ENCODE data around the gene MACROD2. TPM values are rescaled to one million over a fixed set of nuclear protein-coding genes. Genes with fewer than 3 reads are reported as not detected.

MACROD2 gene
- total RNA-seq, 1 experiment from 2014 or later, result 1.6 TPM

GRCh38 chr20:15899967-15900366, 1904.7 kb downstream of the MACROD2 start:
- Histone ChIP-seq H3K14ac (ENCODE audit: insufficient read depth, low read length) (no peak overlapping the region), H3K56ac (ENCODE audit: insufficient read length, low read depth, low read length) (no peak overlapping the region), H3K27ac (ENCODE audit: insufficient read length, low read depth, low read length) (no peak overlapping the region), H3K9me3 (ENCODE audit: control insufficient read depth, low read depth, low read length) (no peaks in the 10 kb centered on the region), H3K9ac (ENCODE audit: extremely low read depth, insufficient read length, low read length) (no peak overlapping the region), H3K4ac (ENCODE audit: low read depth, low read length) (no peak overlapping the region), H3K18ac (ENCODE audit: insufficient read length, low read depth, low read length) (no peak overlapping the region), H2BK120ac (ENCODE audit: low read depth, low read length, poor library complexity, severe bottlenecking) (no peak overlapping the region), H2BK12ac (ENCODE audit: insufficient read length, low read depth, low read length) (no peak overlapping the region), H3K4me1 (ENCODE audit: insufficient read depth, low read length) (no peaks in the 10 kb centered on the region), H2AFZ (ENCODE audit: low read length) (no peak overlapping the region), H4K5ac (ENCODE audit: insufficient read length, low read depth, low read length) (no peak overlapping the region), H2BK5ac (ENCODE audit: insufficient read length, low read length) (no peak overlapping the region), H2AK5ac (ENCODE audit: insufficient read length, low read length) (no peak overlapping the region), H3K27me3 (ENCODE audit: insufficient read depth, low read length) (no peaks in the 10 kb centered on the region), H4K8ac (replicated peaks; ENCODE audit: insufficient read length, low read depth, low read length) (no peak overlapping the region), H2BK20ac (ENCODE audit: low read depth, low read length, poor library complexity, severe bottlenecking) (no peak overlapping the region), H2BK15ac (ENCODE audit: low read depth, low read length) (no peak overlapping the region), H3K79me2 (ENCODE audit: insufficient read depth, low read length) (no peaks in the 10 kb centered on the region), H3K23ac (ENCODE audit: insufficient read length, low read depth, low read length) (no peak overlapping the region), H3K79me1 (ENCODE audit: insufficient read depth, low read depth, low read length, poor library complexity, severe bottlenecking) (no peaks in the 10 kb centered on the region), H4K91ac (ENCODE audit: insufficient read length, low read depth, low read length) (no peak overlapping the region), H3T11ph (ENCODE audit: low read length) (no peak overlapping the region), H3K23me2 (ENCODE audit: insufficient read length, low read depth, low read length, poor library complexity, severe bottlenecking) (no peaks in the 10 kb centered on the region), H3K4me2 (ENCODE audit: insufficient read depth, insufficient read length, low read length) (no peak overlapping the region), H4K20me1 (ENCODE audit: control insufficient read depth, insufficient read depth, insufficient read length) (no peaks in the 10 kb centered on the region)
- no peak overlapping the region for H3K4me3 Mint-ChIP-seq
- WGBS (ENCODE audit: extremely low coverage, insufficient read length, low lambda C conversion rate), result no CpG with 5 or more reads among the region's 4 CpGs
- DNase-seq, result no peak
- TF ChIP-seq, protein P1, sequence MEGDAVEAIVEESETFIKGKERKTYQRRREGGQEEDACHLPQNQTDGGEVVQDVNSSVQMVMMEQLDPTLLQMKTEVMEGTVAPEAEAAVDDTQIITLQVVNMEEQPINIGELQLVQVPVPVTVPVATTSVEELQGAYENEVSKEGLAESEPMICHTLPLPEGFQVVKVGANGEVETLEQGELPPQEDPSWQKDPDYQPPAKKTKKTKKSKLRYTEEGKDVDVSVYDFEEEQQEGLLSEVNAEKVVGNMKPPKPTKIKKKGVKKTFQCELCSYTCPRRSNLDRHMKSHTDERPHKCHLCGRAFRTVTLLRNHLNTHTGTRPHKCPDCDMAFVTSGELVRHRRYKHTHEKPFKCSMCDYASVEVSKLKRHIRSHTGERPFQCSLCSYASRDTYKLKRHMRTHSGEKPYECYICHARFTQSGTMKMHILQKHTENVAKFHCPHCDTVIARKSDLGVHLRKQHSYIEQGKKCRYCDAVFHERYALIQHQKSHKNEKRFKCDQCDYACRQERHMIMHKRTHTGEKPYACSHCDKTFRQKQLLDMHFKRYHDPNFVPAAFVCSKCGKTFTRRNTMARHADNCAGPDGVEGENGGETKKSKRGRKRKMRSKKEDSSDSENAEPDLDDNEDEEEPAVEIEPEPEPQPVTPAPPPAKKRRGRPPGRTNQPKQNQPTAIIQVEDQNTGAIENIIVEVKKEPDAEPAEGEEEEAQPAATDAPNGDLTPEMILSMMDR (conservative IDR thresholded peaks at IDR 0.05), result no peak
- H3K27ac Mint-ChIP-seq, result no peak overlapping the region
- peaks cover 2% of the 10 kb centered on the region; the same call in 1 of the 2 replicates for H3K27me3 Mint-ChIP-seq (ENCODE audit: low read depth)
- H3K36me3 Mint-ChIP-seq (ENCODE audit: insufficient read depth in 1 of 3, low read depth in 3 of 3), result peaks cover 0 to 4% (median 0%) of the 10 kb centered on the region in 3 experiments; a peak in 1 of 7 replicates
- 0 out of 4 replicates have a peak, but pooled peaks cover 0 to 2% of the 10 kb centered on the region in 2 experiments for H3K4me1 Mint-ChIP-seq
- H3K9me3 Mint-ChIP-seq, result no peaks in the 10 kb centered on the region; a peak in 1 of 5 replicates

All from H9 (cell line).